ENCODE measurements around the gene CCDC85C.

CCDC85C gene

GRCh38 chr14:99556134-99556791 is 47.7 kb downstream of the CCDC85C start:
- no peak for DNase-seq
- TF ChIP-seq CTCF (IDR thresholded peaks at IDR 0.05; ENCODE audit: low read depth, low read length) = no peak
- Histone ChIP-seq H3K4me3 (ENCODE audit: low read depth, low read length) (no peak overlapping the region), H3K27me3 (no peaks in the 10 kb centered on the region), H3K9me3 (no peaks in the 10 kb centered on the region), H3K4me1 (peaks cover 14% of the 10 kb centered on the region), H3K36me3 (peaks cover 14% of the 10 kb centered on the region)

GRCh38 chr14:99554757-99555531 is 49.1 kb downstream of the CCDC85C start:
- no peaks in the 10 kb centered on the region for H3K27me3 ChIP-seq
- no peak overlapping the region for H3K4me3 ChIP-seq (ENCODE audit: low read depth, low read length)
- H3K4me1 ChIP-seq = peaks cover 7% of the 10 kb centered on the region
- DNase-seq = no peak
- TF ChIP-seq CTCF (IDR thresholded peaks at IDR 0.05; ENCODE audit: low read depth, low read length) = no peak
- no peaks in the 10 kb centered on the region for H3K9me3 ChIP-seq
- H3K36me3 ChIP-seq = peaks cover 14% of the 10 kb centered on the region

GRCh38 chr14:99554184-99554583 is 49.8 kb downstream of the CCDC85C start:
- DNase-seq = no peak
- no peaks in the 10 kb centered on the region for H3K27me3 ChIP-seq
- H3K9me3 ChIP-seq = no peaks in the 10 kb centered on the region
- no peak for TF ChIP-seq CTCF (IDR thresholded peaks at IDR 0.05; ENCODE audit: low read depth, low read length)
- H3K4me1 ChIP-seq = peaks cover 14% of the 10 kb centered on the region
- H3K4me3 ChIP-seq (ENCODE audit: low read depth, low read length) = no peak overlapping the region
- peaks cover 9% of the 10 kb centered on the region for H3K36me3 ChIP-seq

- DNase-seq = no peak
- Histone ChIP-seq H3K36me3 (no peaks in the 10 kb centered on the region), H3K4me1 (peaks cover 18% of the 10 kb centered on the region), H3K27me3 (no peaks in the 10 kb centered on the region), H3K9me3 (no peaks in the 10 kb centered on the region), H3K4me3 (ENCODE audit: low read depth, low read length) (no peak overlapping the region)
- no peak for TF ChIP-seq CTCF (IDR thresholded peaks at IDR 0.05; ENCODE audit: low read depth, low read length)
These were observed 51.3 kb downstream of the CCDC85C start for GRCh38 chr14:99552572-99553216.

GRCh38 chr14:99552021-99552553 is 51.9 kb downstream of the CCDC85C start:
- peaks cover 18% of the 10 kb centered on the region for H3K4me1 ChIP-seq
- DNase-seq = no peak
- no peaks in the 10 kb centered on the region for H3K27me3 ChIP-seq
- no peaks in the 10 kb centered on the region for H3K36me3 ChIP-seq
- H3K4me3 ChIP-seq (ENCODE audit: low read depth, low read length) = no peak overlapping the region
- no peaks in the 10 kb centered on the region for H3K9me3 ChIP-seq
- no peak for TF ChIP-seq CTCF (IDR thresholded peaks at IDR 0.05; ENCODE audit: low read depth, low read length)
